GM21529 (cell line): ENCODE measurements around the gene DPP4.

Experiments used
- ATAC-seq: cut with Tn5 transposase; IDR thresholded peaks from one replicate; pipeline ENCODE4 v1.9.1; 2021; ENCODE audit not compliant: unreplicated experiment

Gene DPP4

DNA sequence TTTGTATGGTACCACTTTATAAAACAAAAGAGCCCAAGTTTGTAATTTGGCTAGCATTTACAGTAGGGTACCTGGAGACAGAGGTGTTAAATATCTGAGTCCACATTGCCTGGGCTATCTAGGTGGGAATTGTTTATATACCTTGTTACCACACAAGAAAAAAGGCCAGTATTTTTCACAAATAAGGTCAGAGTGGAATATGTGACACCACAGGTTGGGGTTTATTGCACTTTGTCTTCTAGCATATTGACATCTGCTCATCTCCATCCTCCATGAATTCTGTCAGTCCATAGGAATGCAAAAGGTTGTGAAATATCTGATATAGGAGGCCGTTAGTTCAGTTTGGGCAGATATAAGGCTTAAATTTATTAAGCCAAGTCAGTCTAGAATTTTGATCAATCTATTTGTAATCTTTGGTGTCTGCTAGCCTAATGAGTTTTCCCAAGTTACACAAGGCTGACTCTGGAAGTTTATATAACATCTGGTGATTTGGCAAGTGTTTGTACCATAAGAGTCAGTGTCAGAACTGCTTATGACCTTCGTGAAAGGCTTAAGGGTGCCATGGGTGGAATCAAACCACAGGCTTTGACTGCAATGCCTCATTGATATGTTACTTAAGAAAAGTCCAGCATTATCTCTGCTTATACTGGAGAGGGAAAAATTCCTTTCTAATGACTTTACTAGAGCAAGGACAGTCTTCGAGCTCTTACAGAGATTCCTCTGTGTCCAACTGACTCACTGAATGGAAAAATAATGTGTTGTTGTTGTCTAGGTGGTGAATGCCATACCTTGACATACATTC is 11.3 kb upstream of the DPP4 start:
- ATAC-seq = no peak

- no peak for ATAC-seq
These were observed 10.5 kb upstream of the DPP4 start for GRCh38 chr2:162084536-162084935.

DNA sequence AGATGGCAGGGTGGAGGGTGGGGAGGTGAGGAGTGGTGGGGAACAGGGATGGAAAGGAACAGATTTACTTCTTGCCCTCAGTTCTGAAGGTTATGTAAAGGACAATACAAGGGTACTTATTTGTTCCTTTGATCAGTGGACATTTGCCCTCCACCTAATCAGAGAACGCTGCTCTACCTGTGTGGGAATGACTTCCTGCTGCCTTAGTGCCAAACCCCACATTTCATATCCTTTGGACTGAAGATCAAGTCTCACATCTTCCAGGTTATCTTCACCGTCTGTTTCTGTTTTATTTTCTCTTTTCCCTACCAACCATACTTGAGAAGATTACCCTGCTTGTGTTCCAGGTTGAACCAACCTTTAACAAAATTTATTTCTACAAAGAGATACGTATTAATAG is 8.7 kb upstream of the DPP4 start:
- no peak for ATAC-seq

DNA sequence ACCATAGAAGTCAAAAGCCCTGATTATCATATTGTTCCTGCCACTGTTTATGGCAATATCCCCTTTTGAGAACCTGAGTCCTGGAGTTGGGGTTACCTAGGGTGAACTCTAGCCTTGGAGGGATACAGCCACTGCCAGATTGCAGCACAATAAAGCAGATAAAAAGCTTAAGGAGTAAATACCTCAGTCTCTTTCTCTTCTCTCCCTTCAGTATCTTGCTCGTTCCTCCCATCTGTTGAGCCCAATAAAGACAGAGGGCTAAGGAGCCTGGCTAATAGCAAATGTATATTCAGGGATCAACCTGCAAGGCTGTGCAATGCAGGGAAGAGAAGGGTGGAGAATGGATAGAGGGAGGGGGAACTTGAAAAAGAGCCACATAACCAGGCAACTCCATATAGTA is 8.0 kb upstream of the DPP4 start:
- ATAC-seq = no peak

- ATAC-seq = no peak
These were observed 5.5 kb upstream of the DPP4 start for GRCh38 chr2:162079514-162079913.

- no peak for ATAC-seq
These were observed 1.7 kb upstream of the DPP4 start for GRCh38 chr2:162075689-162076132.

- no peak for ATAC-seq
These were observed 1.1 kb upstream of the DPP4 start for GRCh38 chr2:162074928-162075688.

DNA sequence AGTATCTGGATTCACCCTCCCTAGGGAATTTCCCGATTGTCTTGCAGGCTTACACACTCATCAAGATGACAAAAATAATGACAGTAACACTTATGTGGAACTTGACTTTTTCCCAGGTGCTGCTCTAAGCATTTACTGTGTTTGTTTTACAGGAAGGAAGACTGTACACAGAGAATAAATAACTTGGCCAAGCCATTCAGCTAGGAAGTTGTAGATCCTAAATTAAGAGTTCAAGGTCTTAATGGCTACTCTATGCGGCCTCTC is 549 bp upstream of the DPP4 start:
- ATAC-seq = no peak

GRCh38 chr2:162072976-162073887 is 783 bp downstream of the DPP4 start:
- ATAC-seq = no peak

GRCh38 chr2:162072181-162072702 is 1.8 kb downstream of the DPP4 start:
- peak; percentile 56 for ATAC-seq

DNA sequence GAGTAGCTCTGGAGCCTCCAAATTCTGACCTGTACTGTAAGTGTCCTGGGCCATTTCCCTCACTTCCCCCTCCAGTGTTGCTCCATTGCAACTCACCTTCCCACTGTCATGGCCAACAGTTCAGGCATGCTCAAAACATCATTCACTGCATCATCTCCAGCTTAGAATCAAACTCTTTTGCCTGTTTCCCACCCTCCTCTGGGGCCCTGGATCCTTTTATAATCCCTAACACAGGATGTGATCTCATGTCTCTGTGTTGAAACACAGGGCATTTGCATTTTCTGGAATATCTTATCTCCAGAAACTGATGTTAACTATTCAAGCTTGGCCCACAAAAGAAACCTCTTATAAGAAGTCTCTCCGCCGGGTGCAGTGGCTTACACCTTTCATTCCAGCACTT is 3.0 kb downstream of the DPP4 start:
- ATAC-seq = no peak

GRCh38 chr2:162070228-162070936 is 3.6 kb downstream of the DPP4 start:
- no peak for ATAC-seq

GRCh38 chr2:162069267-162069903 is 4.6 kb downstream of the DPP4 start:
- ATAC-seq = no peak

DNA sequence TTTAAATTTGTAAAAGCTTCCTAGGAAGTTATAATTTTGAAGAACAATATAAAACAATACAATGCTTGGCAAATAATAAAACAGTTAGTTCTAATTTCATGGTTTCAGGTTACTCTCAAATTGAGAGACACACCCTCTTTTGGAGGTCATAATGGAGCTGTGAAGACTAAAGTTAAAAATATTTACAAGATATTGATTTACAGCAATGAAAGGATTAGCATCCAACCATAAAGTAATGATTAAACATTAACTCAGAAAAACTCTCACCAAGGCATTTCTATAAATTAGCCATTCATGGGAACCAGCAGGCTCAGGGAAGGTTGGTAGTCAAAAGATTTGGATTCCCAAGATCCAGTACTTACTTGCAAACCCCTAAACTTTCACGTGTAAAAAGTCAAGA is 6.4 kb downstream of the DPP4 start:
- ATAC-seq = no peak

DNA sequence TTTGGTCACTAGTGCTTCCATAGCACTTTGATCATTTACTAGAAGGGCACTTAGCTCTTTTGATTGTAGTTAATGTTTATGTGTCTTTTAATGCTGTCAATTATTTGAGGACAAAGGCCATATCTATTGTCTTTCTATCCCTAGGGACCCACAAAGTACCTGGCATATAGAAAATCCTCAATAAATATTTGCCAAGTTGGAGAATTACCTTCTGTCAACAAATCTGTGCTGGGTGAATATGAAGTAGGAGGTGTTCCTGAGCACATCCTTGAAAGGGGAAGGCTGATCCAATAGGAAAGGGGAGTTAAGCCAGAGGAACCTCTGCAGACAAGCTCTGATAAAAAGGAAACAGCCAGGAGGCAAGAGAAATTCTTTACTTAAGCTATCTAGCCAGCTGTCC is 8.2 kb downstream of the DPP4 start:
- no peak for ATAC-seq

GRCh38 chr2:162063899-162064298 is 10.1 kb downstream of the DPP4 start:
- ATAC-seq = peak; percentile 47

GRCh38 chr2:162063281-162063680 is 10.7 kb downstream of the DPP4 start:
- no peak for ATAC-seq

DNA sequence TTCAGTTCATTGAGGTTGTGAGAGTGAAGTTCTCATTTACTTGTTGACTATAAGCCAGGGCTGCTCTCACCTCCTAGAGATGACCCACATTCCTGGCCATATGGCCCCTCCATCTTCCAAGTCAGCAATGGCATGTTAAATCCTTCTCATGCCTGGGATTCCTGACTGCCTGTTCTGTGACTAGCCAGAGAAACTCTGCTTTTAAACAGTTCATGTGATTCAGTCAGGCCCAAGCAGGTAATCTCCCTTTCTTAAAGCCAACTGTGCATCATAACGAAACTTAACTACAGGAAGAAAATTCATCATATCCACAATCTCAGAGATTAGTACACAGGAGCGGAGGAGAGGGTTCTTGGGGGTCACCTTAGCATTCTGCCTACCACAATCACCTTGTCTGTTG is 11.5 kb downstream of the DPP4 start:
- peak; percentile 34 for ATAC-seq

DNA sequence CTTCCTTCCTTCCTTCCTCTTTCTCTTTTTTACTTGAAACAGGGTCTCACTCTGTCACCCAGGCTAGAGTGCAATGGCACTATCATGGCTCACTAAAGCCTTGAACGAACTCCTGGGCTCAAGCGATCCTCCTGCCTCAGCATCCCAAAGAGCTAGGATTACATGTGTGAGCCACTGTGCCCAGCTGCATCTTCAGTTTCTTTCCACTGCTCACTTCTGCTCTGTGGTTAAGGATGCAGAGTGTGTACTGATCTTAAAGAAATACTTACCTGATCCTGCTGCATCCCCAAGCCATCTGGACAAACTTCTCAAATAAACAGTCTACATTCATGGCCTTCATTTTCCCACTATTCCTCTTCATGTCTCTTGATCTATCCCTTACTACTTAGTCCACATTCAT is 13.0 kb downstream of the DPP4 start:
- ATAC-seq = no peak

- no peak for ATAC-seq
These were observed 13.5 kb downstream of the DPP4 start for GRCh38 chr2:162060532-162060931.
